Fibroblast of the conjunctiva (primary cell): Measurements from ENCODE around the gene CLPSL1.

ENCODE experiments used
- DNase-seq: peaks from one replicate; pipeline ENCODE4 v3.0.0-alpha.2; 2010; ENCODE audit warnings: low read depth

CLPSL1 gene

DNA sequence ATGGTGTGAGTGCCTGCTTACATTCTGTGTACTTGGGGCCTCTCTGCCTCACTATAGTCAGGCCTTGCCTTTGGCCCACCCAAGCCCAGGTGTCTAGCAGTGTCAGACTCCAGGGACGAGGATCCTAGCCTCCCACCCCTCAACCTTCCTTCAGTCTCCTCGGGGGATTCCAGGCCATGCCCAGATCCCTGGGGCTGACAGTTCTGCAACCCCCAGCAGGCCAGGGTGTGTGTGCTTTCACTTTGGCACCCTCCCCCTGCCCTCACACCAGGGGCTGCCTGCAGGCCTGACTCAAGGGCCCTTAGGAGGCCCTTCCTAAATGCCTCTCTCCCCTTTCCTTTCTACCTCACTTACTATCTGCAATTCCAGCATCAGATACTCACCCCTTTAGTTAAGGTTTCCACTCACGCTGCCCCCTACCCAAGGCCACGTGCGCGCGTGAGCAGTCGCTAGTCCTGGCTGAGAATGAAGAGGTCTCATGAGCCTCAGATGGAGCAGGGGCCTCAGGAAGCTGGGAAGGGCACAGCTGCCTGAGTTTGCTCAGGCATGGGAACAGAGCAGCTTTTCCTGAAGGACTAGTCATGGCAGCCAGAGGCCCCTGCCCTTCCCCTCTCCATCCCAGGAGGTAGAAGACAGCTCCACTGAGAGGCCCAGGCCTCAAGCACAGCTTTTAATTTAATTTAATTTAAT is 17.2 kb downstream of the CLPSL1 start:
- DNase-seq: no peak

- DNase-seq: no peak
Measured at GRCh38 chr6:35798706-35799105, 17.9 kb downstream of the CLPSL1 start.

GRCh38 chr6:35801148-35801547 is 20.3 kb downstream of the CLPSL1 start:
- DNase-seq: no peak

DNA sequence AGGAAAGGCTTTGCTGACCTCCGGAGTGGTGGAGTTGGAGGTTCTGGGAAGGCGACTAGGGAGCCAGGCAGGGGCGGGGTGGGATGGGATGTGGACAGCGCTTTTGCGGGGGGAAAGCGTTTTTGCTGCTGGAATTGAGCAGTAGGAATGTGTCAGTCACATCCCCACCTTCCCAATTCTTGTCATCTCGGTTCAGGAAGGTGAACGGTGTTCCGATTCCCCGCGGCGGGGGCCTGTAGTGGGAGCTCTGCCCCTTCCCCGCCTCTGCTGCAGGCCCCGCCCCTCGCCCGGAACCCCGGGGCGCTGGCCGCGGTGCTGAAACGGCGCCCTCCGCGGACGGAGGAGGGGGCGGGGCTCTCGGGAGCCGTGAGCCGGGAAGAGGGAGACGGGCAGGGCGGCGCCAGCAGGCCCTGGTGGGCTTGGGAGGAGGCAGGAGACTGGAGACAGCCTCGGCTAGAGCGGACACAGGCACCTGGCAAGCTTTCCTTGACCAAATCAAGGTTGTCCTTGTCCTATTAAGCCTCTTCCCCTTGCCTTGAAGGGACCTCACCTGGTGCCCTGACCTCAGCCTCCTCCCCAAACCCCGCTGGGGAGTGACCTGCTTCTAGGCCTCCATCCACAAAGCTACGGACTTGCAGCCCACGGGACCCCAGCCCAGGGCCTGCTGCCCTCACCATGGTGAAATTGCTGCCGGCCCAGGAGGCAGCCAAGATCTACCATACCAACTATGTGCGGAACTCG is 24.3 kb downstream of the CLPSL1 start, which contains the start of gene LHFPL5:
Gene LHFPL5 (plus strand): TSS at position 357 of the 741 bp plus-strand sequence. CDS start 319 bp downstream, at position 676.
- no peak for DNase-seq

DNA sequence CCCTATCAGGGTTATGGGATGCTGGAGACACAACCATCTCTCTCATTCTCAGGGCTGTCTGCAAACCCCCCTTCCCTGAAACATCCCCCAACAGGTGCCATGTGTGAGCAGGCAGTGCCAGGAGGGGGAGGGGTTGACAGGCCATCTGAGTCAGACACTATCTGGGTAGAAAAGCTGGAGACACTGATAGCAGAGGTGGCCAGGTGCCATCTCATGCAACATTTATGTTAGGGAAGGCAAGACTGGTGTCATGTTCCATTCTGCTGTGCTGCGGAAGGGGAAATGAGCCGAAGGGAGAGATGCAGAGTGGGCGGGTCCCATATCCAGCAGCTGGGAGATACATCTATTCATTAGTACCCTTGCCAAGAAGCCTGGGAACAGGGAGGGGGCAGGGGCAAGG is 27.9 kb downstream of the CLPSL1 start:
- DNase-seq: no peak

GRCh38 chr6:35809809-35810208 is 29.0 kb downstream of the CLPSL1 start:
- no peak for DNase-seq

- peak; percentile 35 for DNase-seq
Measured at GRCh38 chr6:35810971-35811698, 30.3 kb downstream of the CLPSL1 start.

DNA sequence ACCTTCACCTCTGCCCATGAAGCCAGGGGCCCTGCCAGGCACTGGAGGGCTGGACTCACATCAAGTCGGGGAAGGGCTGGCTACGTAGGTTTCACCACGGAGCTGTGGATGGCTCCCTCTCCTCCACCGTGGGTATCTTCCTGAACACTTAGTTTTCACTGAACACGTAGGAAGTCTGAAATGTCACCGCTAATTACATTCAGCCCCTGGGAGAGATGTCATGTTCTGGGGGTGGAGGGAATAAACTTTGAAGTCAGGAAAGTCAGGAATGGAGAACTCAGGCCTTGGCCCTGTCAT is 30.8 kb downstream of the CLPSL1 start:
- no peak for DNase-seq

GRCh38 chr6:35817515-35817914 is 36.7 kb downstream of the CLPSL1 start:
- DNase-seq: no peak

- no peak for DNase-seq
Measured at GRCh38 chr6:35823601-35824000, 42.8 kb downstream of the CLPSL1 start.

DNA sequence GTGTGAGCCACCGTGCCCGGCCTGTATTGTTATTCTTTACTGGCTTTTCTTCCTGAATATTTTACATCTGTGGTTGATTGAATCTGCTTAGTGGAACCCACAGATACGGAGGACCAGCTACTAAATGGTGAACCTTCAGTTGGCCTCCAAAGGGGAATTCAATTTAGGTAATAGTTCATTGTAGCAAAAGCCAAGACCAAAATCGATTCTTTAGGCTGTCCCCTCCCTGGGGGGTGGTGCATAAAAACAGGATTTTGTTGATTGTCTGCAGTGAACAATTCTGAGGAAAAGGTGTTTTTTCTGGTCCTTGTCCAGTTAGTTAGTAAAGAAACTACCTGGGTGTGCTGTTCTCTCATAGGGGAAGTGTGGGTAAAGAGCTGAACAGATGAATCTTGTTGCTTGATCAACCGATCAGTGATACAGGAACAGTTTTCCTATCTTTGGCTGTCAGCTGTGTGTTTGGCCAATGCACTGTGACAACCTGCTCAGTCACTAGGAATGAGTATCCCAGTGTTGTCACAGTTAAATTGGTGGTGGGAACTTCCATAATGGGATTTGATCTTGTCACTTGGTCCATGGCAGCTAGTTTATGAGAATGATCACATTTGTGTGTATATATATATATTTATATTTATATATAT is 43.9 kb downstream of the CLPSL1 start:
- DNase-seq: no peak

DNA sequence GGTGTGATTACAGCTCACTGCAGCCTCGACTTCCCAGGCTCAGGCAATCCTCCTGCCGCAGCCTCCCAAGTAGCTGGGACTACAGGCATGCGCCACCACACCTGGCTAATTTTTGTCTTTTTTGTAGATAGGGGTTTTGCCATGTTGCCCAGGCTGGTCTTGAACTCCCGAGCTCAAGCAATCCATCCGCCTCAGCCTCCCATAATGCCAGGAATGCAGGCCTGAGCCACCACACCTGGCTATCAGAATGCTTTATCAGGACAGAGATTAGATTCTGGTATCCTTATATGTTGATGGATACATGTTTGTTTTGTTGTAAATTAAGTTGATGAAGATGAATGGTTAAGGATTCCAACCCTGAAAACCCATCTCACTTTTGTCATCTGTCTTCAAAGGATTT is 48.5 kb downstream of the CLPSL1 start:
- no peak for DNase-seq

DNA sequence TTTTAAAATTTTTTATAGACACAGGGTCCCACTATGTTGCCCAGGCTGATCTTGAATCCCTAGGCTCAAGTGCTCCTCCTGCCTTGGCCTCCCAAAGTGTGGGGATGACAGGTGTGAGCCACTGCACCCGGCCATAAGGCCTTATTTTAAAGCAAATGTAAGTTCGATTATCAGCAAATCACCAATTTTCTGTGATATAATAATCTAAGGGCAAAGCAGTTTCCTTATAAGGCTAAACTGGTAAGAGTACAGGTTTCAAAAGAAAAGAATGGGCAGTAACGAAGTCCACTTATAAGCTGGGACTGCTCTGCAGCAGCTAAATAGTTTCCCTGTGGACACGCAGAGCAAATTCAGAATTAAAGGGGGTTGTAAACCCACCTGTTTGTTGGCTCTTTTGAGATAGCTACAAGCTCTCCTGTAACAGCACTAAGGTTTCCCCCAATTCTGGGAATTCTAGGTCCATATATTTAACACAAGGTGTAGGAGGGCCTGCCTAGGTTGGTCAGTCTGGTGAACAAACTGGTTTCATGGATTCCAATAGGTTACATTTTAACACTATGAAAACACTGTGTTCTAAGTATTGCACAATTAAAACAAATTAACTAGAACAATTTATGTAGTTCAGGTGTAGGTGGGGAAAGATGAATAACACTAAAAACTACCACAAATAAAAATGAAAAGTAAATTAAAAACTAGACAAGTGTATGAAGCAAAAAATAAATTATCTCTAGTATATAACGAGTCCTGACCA is 50.6 kb downstream of the CLPSL1 start:
- DNase-seq: no peak

DNA sequence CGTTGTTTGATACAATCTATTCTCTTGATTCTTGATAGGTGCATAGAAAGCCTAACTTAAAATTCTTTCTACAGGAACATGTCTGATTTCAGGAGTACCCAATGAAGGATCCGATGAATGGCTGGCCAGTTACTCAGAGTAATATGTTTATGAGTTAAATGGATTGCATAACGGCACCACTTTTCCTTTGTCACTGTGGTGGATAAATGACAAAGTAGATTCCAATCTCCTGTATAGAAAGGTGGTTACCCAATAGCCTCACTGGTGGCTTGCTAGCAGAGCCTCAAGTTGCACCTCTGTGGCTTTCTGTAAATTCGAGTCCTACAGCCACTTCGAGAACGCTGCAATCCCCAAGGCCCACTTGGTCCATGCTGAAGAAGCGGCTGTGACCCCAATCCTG is 52.7 kb downstream of the CLPSL1 start:
- no peak for DNase-seq
